RPMI8226 (cell line): ENCODE data around the gene DLG1.

ENCODE experiments used
- DNase-seq: peaks from one replicate; pipeline ENCODE4 v3.0.0-alpha.2; 2015

Gene DLG1

DNA sequence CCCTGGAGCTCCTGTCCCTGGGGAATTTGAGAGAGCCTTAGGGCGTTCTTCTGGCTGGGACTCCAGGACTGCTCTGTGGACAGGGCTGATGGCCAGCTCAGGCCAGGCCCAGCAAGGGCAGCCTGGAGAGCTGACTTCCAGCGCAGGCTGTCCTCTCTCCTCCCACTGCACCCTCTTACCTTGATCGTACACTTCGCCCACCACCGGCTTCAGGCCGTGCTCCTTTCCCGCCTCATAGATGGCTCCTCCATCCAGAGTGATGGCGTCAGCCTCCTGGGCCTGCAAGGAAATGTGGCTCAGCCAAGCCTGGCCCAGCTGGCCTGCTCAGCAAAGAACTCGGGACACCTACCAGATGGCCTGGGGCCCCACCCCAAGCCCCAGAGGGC is 271.9 kb downstream of the DLG1 start:
- no peak for DNase-seq

DNA sequence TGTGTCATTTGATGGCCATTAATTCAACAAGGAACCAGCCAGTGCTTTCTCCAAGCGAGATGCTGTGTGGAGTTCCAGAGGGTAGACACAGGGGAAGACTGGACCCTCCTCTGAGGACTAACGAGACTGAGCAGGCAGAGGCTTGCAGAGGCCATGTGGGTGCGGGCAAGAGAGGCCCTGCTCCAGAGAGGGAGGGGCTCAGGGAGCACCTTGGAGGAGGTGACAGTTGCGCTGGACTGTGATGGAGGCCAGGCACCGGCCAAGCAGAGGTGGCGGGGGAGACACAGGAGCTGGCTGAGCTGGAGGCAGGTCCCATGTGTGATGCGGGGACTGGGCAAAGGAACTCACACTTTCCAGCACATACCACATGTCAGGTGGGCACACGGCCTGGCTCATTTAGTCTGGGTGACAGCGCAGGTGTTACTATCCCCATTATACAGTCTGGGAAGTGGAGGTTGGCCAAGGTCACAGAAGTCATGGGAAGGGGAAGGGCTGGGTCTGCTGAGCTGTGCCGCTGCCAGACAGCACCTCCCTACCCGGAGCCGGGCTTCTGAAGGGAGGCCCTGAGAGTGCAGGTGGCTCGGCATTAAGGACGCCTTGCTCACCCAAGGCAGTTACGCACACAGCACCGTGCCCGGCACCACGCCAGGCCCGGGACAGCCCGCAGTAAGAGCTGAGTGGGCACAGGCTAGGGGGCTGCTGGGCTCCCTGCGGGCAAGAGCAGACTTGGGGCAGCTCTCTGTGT is 272.5 kb downstream of the DLG1 start:
- no peak for DNase-seq

DNA sequence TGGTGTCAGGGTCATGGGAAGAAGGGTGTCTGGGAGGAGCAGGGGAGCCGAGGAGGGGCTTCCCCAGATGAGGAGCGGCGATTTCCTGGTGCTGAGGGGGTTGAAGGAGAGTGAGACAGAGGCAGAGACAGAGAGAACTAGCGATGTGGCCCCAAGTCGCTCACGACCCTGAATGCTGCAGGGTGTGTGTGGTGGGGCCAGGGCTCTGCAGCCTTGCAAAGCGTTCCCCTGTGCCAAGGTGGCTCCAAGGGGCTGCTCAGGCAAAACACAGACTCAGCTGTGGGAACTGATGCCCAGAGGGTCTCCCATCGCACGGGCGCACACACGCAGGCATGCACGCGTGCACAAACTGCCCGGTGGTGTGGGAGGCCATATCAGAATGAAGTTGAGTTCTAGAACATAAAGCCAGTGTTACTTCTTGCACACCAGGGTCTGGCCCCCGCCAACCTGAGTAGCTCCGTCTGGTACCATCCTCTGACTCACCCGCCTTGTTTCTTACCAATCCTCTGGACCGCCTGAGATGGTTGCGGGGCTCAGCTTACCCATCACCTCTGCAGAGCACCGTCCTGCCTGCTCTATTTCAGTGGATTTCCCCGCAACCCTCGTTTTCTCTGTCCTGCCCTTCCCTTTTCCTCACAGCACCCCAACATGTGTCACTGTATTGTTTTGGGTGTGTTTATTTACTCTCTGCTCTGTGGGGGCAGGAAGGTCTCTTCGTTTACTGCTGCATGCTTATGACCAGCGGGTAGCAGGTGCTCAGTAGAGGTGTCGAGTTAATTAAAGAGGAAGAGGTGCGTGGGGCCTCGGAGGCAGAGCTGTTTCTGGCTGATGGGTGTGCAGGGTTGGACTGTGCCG is 273.3 kb downstream of the DLG1 start:
- no peak for DNase-seq

DNA sequence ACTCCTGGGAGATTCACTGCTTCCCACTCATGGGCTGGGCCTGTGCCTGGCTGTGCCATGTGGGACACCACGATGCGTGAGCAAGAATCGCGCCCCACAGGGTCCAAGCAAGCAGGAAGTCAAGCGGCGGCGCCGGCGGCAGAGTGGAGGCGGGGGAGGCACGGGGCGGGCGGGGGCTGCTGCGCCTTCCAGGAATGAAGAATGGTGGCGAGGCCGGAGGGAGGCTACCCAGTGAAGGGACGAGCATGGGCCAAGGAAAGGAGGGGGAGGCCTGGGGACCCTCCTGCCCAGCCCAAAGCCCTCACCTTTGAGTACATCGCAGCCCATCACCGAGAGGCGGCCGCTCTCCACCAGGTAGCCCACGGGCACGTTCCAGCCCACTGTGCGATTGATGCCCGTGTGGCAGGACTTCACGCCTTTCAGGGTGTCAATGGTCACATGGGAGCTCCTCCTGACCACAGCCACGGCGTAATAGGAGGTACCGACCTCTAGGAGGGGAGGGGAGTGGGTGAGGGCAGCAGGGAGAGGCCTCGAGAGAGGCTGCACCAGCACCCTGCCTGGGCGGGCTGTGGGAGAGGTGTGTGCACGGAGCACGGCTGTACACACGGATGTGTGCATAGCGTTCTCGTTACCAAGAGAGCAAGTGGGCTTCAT is 274.3 kb downstream of the DLG1 start:
- DNase-seq = no peak

DNA sequence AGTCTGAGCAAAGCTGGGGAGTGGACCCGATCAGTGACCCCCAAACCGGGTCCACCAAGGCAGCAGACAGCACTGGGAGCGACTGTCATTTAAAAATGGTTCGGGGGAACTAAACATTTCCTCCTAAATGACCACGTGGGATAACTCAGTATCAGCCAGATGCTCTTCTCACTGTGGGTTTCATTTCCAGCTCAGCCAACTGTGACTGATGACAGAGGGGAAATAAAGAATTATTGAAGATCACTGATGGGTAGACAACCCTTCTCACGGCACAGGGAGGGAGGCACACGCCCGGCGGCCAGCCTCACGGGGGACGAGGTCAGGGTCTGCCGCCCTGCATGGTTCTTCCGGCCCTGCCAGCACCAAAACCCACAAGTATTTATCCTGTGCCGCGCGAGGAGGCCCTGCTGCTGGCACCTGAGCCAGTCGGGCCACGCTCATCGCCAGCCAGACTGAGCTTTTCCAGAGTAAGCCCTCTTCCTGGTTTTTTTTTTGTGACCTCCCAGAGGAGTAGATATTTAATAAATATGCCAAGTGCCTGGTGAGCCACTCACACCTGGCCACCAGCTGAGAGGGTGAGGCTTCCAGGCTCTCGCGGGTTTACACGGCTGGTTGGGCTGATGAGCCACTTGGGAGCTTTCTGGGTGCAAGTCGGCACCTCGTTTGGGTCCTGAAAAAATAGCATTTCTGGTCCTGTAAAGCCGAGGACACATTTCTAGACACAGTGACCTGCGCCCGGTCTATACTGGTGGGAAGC is 275.0 kb downstream of the DLG1 start:
- peak; percentile 61 for DNase-seq

DNA sequence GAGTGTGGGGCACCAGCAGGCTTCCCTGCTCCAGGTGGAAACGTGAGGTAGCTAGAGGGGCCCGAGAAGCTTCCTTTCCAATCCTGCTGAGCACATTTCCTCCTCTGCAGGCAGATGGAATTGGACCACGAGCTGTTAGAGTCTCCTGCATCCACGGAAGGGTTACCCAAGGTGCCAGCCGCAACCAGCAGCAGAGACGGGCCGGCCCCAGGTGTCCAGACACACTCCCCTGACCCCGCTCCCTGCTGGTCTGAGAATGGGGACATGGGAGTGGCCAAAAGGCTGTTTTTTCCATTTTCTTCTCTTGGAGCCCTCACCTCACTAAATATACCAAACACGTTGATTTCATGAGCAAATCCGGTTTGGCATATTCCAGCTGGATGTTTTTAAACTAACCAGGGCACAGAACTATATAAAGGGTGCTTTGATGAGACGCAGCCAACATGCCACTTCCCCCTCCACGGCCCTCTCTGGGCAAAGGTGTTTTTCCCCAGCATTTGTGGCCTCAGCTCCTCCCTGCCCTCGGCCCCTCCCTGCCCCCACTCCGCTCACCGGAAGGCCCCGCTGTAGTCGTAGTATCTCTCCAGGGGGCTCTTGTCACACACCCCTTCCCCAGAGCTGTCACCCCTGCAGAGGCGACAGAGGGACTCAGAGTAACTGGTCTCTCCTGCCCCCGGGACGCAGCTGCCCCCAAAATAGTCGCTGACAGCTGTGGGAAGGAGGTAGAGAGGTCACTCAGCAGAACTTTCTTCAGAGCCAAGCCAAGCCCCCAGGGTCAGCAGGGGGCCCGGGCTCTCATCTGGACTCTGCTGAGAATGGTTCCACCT is 275.8 kb downstream of the DLG1 start:
- DNase-seq = no peak

DNA sequence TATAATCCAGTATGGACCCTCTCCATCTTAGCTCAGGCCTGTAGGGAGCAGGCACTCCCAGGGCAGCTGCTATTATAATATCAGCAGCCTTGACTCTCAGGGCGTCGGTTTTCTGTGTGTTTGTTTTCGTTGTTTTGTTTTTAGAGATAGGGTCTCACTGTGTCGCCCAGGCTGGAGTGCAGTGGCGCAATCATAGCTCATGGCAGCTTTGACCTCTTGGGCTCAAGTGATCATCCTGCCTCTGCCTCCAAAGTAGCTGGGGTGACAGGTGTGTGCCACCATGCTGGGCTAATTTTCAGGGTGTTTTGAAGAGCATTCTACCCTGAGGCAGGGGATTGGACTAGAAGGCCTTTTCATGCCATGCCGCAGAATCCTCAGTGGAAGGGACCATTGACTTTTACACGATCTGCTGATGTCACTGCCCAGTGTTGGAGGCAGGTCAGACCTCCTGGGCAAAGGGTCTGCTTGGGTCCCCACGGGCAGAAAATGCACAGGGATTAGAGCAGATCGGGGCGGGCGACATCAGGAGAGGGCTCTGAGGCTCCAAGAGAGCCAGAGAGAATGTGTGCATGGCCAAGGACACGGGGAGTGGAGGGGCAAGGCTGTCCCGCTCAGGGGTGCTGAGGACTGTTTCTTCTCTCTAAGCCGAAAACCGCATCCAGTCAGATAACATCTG is 276.5 kb downstream of the DLG1 start:
- no peak for DNase-seq

DNA sequence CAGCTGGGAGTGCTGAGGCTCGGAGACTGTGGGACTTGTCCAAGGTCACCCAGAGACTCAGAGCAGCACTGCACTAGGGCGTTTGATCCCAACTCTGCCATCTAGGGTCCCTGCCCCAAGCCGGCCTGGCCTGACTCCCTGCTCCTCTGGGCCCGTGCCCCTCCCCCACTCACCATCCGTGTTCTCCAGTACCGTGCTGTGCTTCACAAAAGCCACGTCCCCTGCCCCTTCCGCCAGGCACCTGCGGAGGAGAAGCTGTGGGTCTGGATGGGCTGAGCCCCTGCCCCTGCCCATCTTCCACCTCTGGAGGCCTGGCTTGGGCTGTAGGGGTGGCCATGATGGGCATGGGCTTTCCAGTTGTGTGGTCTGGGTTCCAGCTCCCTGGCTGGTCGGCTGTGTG is 277.2 kb downstream of the DLG1 start:
- no peak for DNase-seq

DNA sequence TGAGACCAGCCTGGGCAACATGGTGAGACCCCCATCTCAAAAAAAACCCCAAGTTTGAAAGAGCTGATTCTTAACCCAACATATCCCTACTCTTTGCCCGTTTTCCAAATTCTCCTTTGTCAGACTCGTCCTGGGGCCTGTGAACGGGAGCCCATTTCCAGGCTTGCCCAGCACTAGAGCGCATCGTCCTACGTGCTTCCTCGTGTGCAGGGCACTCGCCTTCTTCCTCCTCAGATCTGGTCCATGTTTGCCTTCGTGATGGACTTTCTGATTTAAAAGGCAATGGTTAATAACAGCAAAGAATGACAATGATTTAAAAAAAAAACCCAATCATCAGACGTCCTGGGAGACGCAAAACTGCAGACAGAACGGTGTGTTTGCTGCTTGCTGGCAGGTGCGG is 278.9 kb downstream of the DLG1 start:
- no peak for DNase-seq

DNA sequence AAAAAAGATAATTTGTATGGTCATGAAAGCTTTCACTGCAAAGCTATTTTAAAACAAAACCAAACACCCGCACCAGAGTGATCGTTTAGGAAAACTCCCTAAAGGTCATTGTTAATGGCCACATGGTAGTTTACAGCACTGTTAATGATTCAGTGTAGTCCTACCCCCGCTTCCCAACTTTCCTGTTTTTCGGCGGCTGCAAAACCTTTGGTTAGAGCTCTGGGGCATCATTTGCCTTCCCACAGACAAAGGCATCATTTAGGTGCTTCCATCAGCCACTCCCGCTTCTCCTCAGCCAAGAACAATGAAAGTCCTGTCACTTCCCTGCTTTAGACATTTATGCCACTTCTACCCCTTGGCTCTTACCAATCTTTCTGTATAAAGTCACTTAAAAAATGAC is 279.4 kb downstream of the DLG1 start:
- DNase-seq = no peak

DNA sequence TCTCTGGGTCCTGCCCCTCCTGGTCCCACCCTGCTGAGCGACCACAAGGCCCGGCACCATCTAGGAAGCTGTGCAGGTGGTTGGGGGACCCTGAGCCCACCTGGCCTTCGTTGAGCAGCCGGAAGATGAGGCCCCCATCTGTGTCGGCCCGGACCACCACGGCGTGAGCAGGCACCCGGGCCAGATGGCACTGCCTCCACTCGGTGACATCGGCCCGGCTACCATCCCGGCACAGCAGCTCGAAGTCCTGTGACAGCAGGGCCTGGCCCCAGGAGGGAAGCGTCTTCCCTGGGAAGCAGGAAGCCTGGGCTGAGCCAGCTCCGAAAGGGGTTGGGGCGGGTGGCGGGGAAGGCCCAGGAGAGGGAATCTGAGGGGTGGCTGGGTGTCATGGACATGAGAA is 281.4 kb downstream of the DLG1 start:
- no peak for DNase-seq

DNA sequence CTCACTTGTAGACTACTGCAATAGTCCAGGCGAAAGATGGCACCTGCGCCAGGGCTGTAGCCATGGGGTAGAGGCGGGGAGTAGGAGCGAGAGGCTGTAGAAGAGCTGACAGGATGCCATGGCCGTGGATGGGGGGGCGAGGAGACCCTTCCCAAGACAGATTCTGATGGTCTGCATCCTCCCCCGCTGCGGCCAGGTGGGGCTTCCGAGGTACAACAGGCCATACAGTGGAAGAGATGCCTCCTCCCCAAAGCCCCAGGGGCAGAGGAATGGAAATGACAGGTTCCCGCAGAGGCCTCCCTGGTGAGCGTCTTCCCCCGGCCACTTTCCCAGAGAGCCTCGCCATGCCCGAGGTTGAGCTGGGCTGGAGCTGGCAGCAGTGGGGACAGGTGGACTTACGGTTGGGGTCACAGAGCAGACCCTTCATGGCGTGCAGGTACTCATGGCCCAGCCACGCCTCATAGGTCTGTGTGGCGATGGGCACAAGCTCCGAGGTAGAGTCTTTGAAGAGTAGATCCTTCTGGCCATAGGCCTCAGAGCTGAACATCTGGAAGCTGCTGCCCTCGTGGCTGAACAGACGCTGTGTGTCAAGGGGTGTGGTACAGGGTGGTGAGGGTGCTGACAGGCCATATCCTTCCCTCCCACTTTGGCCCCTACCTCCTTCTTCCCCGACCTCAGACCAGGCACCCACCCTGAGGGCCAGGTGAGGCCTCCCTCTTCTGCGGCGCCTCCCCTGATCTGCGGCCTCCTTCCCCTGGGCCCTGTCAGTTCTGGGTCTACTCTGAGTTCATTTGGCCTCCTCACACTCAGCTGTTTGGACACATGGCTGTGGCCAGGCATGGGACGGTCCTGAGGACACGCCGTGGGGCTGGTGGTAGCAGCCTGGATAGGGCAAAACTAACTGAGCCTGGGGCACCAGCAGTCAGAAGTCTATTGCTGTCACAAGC is 282.3 kb downstream of the DLG1 start:
- DNase-seq = no peak

DNA sequence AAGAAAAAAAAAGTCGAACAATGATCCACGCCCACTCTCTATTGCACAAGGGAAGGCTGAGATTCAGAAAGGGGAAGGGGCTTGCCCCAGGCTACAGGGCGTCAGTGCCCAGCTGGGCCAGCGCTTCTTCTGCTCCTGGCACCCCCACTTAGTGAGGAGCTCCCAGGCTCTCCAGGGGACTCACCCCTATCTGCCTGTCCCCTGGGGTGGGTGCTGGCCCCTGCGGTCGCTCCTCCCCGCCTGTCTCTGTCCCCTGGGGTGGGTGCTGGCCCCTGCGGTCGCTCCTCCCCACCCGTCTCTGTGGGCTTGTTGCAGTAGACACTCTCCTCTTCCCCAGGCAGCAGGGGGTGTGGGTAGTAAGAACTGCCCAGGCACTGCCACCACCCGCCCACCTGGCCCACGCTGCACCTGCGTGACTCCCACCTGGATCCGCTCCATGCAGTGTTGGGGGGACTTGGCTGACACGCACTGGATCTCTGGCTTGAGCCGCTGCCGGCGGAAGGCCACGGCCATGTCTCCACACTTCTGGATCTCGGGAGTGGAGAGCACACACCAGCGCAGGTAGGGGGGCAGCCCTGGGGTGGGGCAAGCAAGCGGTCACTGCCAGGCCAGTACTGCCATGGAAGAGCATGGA is 283.4 kb downstream of the DLG1 start:
- DNase-seq = no peak

DNA sequence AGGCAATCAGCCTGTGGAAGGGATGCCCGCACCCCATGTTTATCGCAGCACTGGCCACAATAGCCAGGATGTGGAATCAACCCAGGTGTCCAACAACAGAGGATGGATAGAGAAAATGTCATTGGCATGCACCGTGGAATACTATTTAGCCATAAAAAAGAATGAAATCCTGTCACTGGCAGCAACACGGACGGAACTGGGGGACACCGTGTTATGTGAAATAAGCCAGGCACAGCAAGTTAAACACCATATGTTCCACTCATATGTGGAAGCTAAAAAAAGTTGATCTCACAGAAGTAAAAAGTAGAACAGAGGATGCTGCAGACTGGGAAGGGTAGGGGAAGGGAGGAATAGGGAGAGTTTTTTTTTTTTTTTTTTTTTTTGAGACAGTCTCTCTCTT is 284.4 kb downstream of the DLG1 start:
- DNase-seq = no peak

DNA sequence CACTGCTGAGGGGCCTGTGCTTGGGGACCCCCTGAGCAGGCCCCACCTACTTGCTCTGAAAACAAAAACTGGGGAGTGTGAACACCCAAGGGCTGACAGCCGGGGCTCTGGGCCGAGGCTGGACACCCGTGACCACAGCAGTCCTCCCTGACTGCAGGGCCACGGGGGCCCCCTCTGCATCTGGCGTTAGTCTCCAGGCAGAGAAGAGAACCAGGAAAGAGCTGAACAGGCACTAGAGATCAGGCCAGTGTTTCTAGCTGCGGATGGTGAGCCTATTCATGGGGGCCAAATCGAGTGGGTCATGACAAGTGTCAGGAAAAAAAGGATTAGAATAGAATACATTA is 285.9 kb downstream of the DLG1 start:
- DNase-seq = no peak

DNA sequence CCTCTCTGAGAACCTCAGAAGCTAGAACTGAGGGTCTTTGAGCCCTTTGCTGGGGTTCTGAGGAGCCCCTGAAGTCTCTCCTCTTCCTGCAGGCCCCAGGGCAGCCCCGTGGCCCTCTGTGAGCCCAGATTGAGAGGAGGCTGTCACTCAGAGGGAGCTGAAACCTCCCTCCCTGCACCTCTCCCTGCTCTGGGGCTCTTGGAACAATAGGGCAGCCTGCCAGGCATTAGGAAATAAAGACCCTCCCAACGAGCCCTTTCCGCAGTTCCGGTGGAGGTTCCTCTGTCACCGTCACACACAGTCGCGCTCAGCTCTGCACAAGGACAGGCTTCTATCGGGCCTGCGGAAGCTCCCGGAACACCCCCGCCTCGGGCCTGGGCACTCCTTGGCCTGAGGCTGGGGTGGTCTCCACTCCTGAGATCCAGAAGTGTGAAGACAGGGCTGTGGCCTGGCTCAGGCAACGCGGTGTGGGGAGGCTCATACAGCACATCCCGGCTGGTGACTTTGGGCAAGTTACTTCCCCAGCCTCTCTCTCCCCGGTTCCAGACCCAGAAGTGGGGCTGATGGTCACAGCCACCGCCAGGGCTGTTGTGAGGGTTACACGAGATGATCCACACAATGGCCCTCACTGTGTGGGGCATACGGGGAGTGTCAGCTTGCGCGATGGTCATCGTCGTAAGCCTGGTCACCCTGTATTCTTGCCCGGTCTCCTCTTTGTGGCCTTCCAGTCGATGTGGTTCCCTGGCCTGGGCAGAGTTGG is 286.5 kb downstream of the DLG1 start:
- DNase-seq = no peak

DNA sequence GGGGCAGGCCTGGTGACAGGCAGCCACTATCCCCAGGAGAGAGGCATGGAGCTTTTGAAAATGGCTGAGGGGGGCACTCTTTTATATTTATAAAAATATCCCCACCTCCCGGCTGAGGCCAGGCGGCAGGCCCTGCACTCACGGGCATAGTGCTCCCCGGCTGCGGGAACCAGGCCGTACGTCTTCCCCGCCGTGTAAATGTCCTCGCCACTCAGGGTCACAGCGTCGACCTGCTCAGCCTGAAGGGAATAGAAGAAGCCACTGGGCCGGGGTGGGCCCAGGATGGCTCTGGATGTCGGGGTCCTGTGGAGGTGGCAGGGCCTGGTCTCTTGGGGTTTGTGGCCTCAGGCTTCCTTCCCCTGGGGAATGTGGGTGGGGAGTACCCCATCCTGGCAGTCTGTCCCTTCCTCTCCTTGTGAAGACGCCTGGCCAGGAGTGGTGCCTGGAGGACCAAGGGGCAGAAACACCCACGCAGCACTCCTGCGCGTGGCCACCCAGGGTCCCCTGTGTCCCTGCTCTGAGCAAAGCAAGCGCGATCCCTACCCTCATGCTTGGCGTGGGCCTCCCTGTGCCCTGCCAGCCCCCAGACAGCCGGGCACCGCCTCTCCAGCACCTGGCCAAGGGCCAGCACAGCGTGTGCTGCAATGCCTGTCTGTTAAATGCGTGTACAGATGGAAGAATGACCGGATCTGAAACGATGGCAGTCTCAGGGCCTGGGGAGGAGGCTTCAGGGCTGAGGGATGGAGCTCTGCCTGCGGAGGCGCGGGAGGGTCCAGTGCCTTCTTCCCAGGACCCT is 287.7 kb downstream of the DLG1 start:
- DNase-seq = no peak

DNA sequence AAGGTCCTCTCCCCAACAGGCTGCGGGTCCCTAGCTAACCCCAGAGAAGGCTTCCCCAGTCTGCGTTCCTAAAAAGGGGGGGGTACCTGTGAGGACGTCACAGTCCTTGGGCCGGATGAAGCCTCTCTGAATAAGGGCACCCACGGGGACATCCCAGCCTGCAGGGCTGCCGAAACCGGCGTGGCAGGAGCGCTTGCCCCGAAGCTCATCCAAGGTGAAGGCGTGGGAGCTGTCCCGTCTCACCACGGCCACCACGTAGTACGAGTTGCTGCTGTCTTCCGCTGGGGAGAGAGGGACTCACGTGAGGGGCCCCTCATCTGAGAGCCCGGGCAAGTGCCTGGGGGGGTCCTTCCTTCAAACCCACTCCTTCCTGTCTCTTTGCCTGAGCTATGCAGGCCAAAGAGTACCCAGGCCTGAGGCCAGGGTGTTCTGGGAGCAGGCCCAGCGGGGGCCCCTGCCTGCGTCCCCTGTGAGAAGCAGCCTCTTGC is 288.8 kb downstream of the DLG1 start:
- no peak for DNase-seq
